Keratinocyte (primary cell): ENCODE data around the gene NKAPD1.

ENCODE experiments used
- CTCF ChIP-seq, 3 experiments: IDR thresholded peaks in 1 of 3; conservative IDR thresholded peaks in 1 of 3; optimal IDR thresholded peaks in 1 of 3; 2 replicates in 2 of 3; 3 replicates in 1 of 3; pipeline versions ENCODE3 to v1.5.1; 2011; ENCODE audit warnings: low read length in 3 of 3, mild to moderate bottlenecking in 3 of 3, moderate library complexity in 2 of 3, control low read depth in 1 of 3, inconsistent platforms in 1 of 3; ENCODE audit not compliant: insufficient read depth in 2 of 3; ENCODE audit errors: extremely low read depth in 1 of 3
- EZH2 ChIP-seq: IDR thresholded peaks from one replicate; pipeline ENCODE4 v1.6.1; 2012; ENCODE audit warnings: inconsistent platforms, mild to moderate bottlenecking, low read length, moderate library complexity

GRCh38 chr11:112097734-112098528 lies 23.8 kb downstream of the NKAPD1 start:
- TF ChIP-seq CTCF (optimal IDR thresholded peaks at IDR 0.05 in 1 of 3, IDR thresholded peaks at IDR 0.05 in 1 of 3, conservative IDR thresholded peaks at IDR 0.05 in 1 of 3; ENCODE audit: extremely low read depth in 1 of 3, insufficient read depth in 2 of 3, low read length in 3 of 3) (no peak), EZH2 (no peak)
